HuH-7.5 (cell line): ENCODE measurements around the gene NINL.
A peak's percentile ranks its signal among the peaks of the same experiment; 100 is the strongest.
"Not testable (repeated sequence)": the region's sequence is repeated elsewhere in the genome, so short reads cannot be mapped to it uniquely, and the experiment has no call there.

Experiments
- DNase-seq: peaks from one replicate; pipeline ENCODE4 v3.0.0; 2011; ENCODE audit warnings: low spot score

NINL gene

GRCh38 chr20:25592135-25592852 is 7.0 kb upstream of the NINL start:
- no peak for DNase-seq

GRCh38 chr20:25590778-25591177 is 5.4 kb upstream of the NINL start:
- DNase-seq: not testable (repeated sequence)

- no peak for DNase-seq
Observed at GRCh38 chr20:25588491-25588890, 3.2 kb upstream of the NINL start.

- DNase-seq: no peak
Observed at GRCh38 chr20:25587536-25587935, 2.2 kb upstream of the NINL start.

- DNase-seq: no peak
Observed at GRCh38 chr20:25586877-25587276, 1.5 kb upstream of the NINL start.

GRCh38 chr20:25583607-25584006 is 1.7 kb downstream of the NINL start:
- not testable (repeated sequence) for DNase-seq

GRCh38 chr20:25580711-25581110 is 4.6 kb downstream of the NINL start:
- DNase-seq: no peak

- no peak for DNase-seq
Observed at GRCh38 chr20:25579081-25579770, 6.1 kb downstream of the NINL start.

- DNase-seq: no peak
Observed at GRCh38 chr20:25576783-25577530, 8.4 kb downstream of the NINL start.

GRCh38 chr20:25574411-25574810 is 10.9 kb downstream of the NINL start:
- DNase-seq: peak; percentile 50

GRCh38 chr20:25573288-25574251 is 11.8 kb downstream of the NINL start:
- no peak for DNase-seq

- no peak for DNase-seq
Observed at GRCh38 chr20:25571817-25572216, 13.5 kb downstream of the NINL start.

- no peak for DNase-seq
Observed at GRCh38 chr20:25571240-25571639, 14.1 kb downstream of the NINL start.

- no peak for DNase-seq
Observed at GRCh38 chr20:25570148-25570530, 15.2 kb downstream of the NINL start.

- no peak for DNase-seq
Observed at GRCh38 chr20:25567286-25567685, 18.0 kb downstream of the NINL start.

GRCh38 chr20:25566821-25567220 is 18.5 kb downstream of the NINL start:
- DNase-seq: no peak

- DNase-seq: no peak
Observed at GRCh38 chr20:25565578-25566157, 19.7 kb downstream of the NINL start.

GRCh38 chr20:25563876-25564275 is 21.5 kb downstream of the NINL start:
- DNase-seq: no peak

GRCh38 chr20:25563362-25563761 is 22.0 kb downstream of the NINL start:
- DNase-seq: no peak

- not testable (repeated sequence) for DNase-seq
Observed at GRCh38 chr20:25561771-25562170, 23.6 kb downstream of the NINL start.

GRCh38 chr20:25553819-25554296 is 31.5 kb downstream of the NINL start:
- DNase-seq: peak; percentile 54
